ENCODE results near the gene RAPH1.

Gene RAPH1

DNA sequence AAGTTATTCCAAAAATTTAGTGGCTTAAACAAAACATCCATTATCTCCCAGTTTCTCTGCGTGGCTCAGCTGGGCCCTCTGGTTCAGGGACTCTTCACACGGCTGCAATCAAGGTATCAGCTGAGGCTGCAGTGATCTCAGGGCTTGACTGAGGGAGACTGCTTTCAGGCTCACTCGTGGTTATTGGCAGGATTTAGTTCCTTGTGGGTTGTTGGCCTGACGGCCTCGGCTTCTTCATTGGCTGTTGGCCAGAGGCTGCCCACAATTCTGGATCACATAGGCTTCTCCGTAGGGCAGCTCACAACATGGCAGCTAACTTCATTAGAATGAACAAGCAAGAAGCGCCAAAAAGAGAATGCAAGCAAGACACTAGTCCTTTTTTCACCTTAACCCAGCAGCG lies 116.8 kb downstream of the RAPH1 start:
- Histone ChIP-seq H2BK12ac (ENCODE audit: low read length in 2 of 2) (no peak overlapping the region), H3K14ac (ENCODE audit: low read length in 2 of 2) (no peak overlapping the region), H3K9ac (ENCODE audit: low read length) (no peak overlapping the region), H3K36me3 (ENCODE audit: control insufficient read depth in 1 of 2, insufficient read depth in 2 of 2, low read depth in 1 of 2, low read length in 2 of 2) (peaks cover 32 to 53% of the 10 kb centered on the region in 2 experiments), H2AFZ (ENCODE audit: low read depth, low read length) (no peak overlapping the region), H2BK5ac (ENCODE audit: low read depth, low read length, poor library complexity, severe bottlenecking) (no peak overlapping the region), H3K27me3 (ENCODE audit: control insufficient read depth in 1 of 2, insufficient read depth in 1 of 2, low read length in 2 of 2) (no peaks in the 10 kb centered on the region), H2AK5ac (ENCODE audit: low read length, severe bottlenecking) (no peak overlapping the region), H3K9me3 (ENCODE audit: control insufficient read depth, low read length) (peaks cover 6% of the 10 kb centered on the region), H3K27ac (ENCODE audit: low read length, poor library complexity, severe bottlenecking) (no peak overlapping the region), H2BK120ac (ENCODE audit: low read depth, low read length) (no peak overlapping the region), H4K8ac (ENCODE audit: low read length) (no peak overlapping the region), H3K4me1 (ENCODE audit: control insufficient read depth, insufficient read depth, low read depth, low read length) (no peaks in the 10 kb centered on the region), H3K18ac (ENCODE audit: low read depth in 1 of 2, low read length in 2 of 2) (no peak overlapping the region), H3K79me1 (replicated peaks; ENCODE audit: low read length, poor library complexity, severe bottlenecking) (peaks cover 19% of the 10 kb centered on the region), H3K4ac (ENCODE audit: low read depth in 1 of 2, low read length in 2 of 2) (no peak overlapping the region), H3K4me3 (ENCODE audit: insufficient read depth in 1 of 2, low read depth in 1 of 2, low read length in 2 of 2) (no peak overlapping the region), H2BK15ac (ENCODE audit: low read depth, poor library complexity, severe bottlenecking) (no peak overlapping the region), H3K4me2 (ENCODE audit: low read length, poor library complexity, severe bottlenecking) (no peak overlapping the region), H3K23ac (ENCODE audit: low read length in 2 of 2) (no peak overlapping the region), H4K91ac (ENCODE audit: low read length) (no peak overlapping the region)
- WGBS: 97% methylated on average over 8 of the region's 8 CpGs
- no peak for DNase-seq

DNA sequence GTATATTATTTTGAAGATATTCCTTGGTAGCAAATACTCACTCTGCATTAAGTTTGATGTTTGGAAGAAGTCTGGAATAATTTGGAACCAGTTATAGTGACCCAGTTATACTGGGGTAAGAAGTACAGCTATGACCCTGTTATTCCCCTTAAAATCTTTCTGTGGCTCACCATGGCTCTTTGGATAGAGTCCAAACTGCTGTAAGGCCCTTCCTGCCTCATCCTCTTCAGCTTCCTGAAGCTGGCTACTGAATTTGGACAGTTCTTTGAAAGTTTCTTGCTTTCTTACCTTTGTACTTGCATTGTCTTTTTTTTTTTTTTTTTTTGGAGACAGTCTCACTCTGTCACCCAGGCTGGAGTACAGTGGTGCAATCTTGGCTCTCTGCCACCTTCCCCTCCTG lies 121.3 kb downstream of the RAPH1 start:
- Histone ChIP-seq H3K18ac (ENCODE audit: low read depth in 1 of 2, low read length in 2 of 2) (no peak overlapping the region), H3K9ac (ENCODE audit: low read length) (no peak overlapping the region), H3K27me3 (ENCODE audit: control insufficient read depth in 1 of 2, insufficient read depth in 1 of 2, low read length in 2 of 2) (no peaks in the 10 kb centered on the region), H3K27ac (ENCODE audit: low read length, poor library complexity, severe bottlenecking) (no peak overlapping the region), H2BK5ac (ENCODE audit: low read depth, low read length, poor library complexity, severe bottlenecking) (no peak overlapping the region), H3K4me2 (ENCODE audit: low read length, poor library complexity, severe bottlenecking) (no peak overlapping the region), H2BK120ac (ENCODE audit: low read depth, low read length) (no peak overlapping the region), H4K91ac (ENCODE audit: low read length) (no peak overlapping the region), H3K36me3 (ENCODE audit: control insufficient read depth in 1 of 2, insufficient read depth in 2 of 2, low read depth in 1 of 2, low read length in 2 of 2) (peaks cover 14 to 56% of the 10 kb centered on the region in 2 experiments), H2BK12ac (ENCODE audit: low read length in 2 of 2) (no peak overlapping the region), H3K4ac (ENCODE audit: low read depth in 1 of 2, low read length in 2 of 2) (no peak overlapping the region), H2BK15ac (ENCODE audit: low read depth, poor library complexity, severe bottlenecking) (no peak overlapping the region), H3K79me1 (replicated peaks; ENCODE audit: low read length, poor library complexity, severe bottlenecking) (peaks cover 20% of the 10 kb centered on the region), H3K14ac (ENCODE audit: low read length in 2 of 2) (no peak overlapping the region), H4K8ac (ENCODE audit: low read length) (no peak overlapping the region), H3K4me3 (ENCODE audit: insufficient read depth in 1 of 2, low read depth in 1 of 2, low read length in 2 of 2) (no peak overlapping the region), H3K4me1 (ENCODE audit: control insufficient read depth, insufficient read depth, low read depth, low read length) (no peaks in the 10 kb centered on the region), H2AK5ac (ENCODE audit: low read length, severe bottlenecking) (no peak overlapping the region), H3K9me3 (ENCODE audit: control insufficient read depth, low read length) (peaks cover 5% of the 10 kb centered on the region), H3K23ac (ENCODE audit: low read length in 2 of 2) (no peak overlapping the region), H2AFZ (ENCODE audit: low read depth, low read length) (no peak overlapping the region)
- DNase-seq: no peak

DNA sequence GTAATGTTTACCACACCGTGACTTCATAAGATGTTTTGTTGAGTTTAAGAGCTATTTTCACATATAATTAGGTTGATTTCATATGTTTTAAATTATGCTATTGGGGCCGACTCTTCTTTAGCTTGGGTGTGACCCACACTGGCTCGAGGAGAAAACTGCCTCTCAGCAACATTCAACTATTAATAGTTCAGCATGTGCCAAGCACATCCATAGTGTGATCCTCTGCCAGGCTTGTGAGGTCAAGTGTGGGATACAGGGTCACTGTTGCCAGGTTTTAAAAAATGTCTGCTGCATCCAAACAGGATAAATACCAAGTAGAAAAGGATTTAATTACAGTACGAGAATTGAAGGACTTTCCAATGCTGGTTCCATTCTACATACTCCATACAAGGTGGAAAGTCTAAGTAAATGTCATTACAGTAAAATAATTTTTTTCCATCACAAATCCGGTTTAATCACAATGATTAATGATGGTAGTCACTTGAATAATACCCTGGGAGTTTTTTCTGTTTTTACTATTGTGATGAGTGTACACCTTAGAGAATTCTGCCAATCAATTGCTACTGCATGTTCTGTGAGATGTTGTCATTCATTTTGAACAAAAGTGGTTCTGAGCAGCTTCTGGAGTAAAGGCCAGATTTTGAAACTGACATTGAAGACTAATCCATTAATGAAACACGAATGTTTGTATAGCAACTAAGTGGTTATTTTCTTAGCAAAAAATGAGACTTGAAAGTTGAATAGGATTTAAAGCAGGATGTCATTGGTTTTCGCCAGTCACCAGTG lies 122.4 kb downstream of the RAPH1 start:
- H3K14ac ChIP-seq (ENCODE audit: low read length in 2 of 2): no peak overlapping the region
- no peak for DNase-seq
- no peak overlapping the region for H3K4me3 ChIP-seq (ENCODE audit: insufficient read depth in 1 of 2, low read depth in 1 of 2, low read length in 2 of 2)
- H3K4ac ChIP-seq (ENCODE audit: low read depth in 1 of 2, low read length in 2 of 2): no peak overlapping the region
- H3K27ac ChIP-seq (ENCODE audit: low read length, poor library complexity, severe bottlenecking): no peak overlapping the region
- no peak overlapping the region for H2BK12ac ChIP-seq (ENCODE audit: low read length in 2 of 2)
- H2AFZ ChIP-seq (ENCODE audit: low read depth, low read length): no peak overlapping the region
- peaks cover 16% of the 10 kb centered on the region for H3K79me1 ChIP-seq (replicated peaks; ENCODE audit: low read length, poor library complexity, severe bottlenecking)
- no peak overlapping the region for H3K23ac ChIP-seq (ENCODE audit: low read length in 2 of 2)
- H3K4me1 ChIP-seq (ENCODE audit: control insufficient read depth, insufficient read depth, low read depth, low read length): no peaks in the 10 kb centered on the region
- no peak overlapping the region for H4K8ac ChIP-seq (ENCODE audit: low read length)
- no peaks in the 10 kb centered on the region for H3K27me3 ChIP-seq (ENCODE audit: control insufficient read depth in 1 of 2, insufficient read depth in 1 of 2, low read length in 2 of 2)
- no peaks in the 10 kb centered on the region for H3K9me3 ChIP-seq (ENCODE audit: control insufficient read depth, low read length)
- H2BK15ac ChIP-seq (ENCODE audit: low read depth, poor library complexity, severe bottlenecking): no peak overlapping the region
- H3K18ac ChIP-seq (ENCODE audit: low read depth in 1 of 2, low read length in 2 of 2): no peak overlapping the region
- H3K36me3 ChIP-seq (ENCODE audit: control insufficient read depth in 1 of 2, insufficient read depth in 2 of 2, low read depth in 1 of 2, low read length in 2 of 2): peaks cover 9 to 48% of the 10 kb centered on the region in 2 experiments
- H2BK5ac ChIP-seq (ENCODE audit: low read depth, low read length, poor library complexity, severe bottlenecking): no peak overlapping the region
- H2BK120ac ChIP-seq (ENCODE audit: low read depth, low read length): no peak overlapping the region
- no peak overlapping the region for H3K4me2 ChIP-seq (ENCODE audit: low read length, poor library complexity, severe bottlenecking)
- peak overlapping the region; percentile 20 for H3K9ac ChIP-seq (ENCODE audit: low read length)
- H4K91ac ChIP-seq (ENCODE audit: low read length): no peak overlapping the region
- WGBS: 100% methylated on average over 6 of the region's 7 CpGs
- H2AK5ac ChIP-seq (ENCODE audit: low read length, severe bottlenecking): no peak overlapping the region

DNA sequence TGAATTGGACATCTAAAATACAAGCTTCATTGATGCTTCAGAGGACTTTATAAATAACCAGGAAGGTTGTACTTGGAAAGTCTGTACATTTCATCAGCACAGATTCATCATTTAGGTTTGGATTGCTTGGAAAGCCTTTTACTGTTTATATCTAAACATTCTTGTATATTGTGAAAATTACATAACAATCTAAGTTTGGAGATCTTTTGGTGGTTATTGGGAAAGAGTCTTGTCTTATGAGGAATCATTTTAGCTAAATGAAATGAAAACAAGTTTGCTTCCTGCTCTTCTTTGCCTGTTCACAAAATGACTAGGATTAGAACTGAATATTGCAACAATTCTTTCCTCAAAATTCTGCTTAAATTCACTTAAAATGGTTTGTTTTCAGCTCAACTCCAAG lies 127.6 kb downstream of the RAPH1 start:
- no peak overlapping the region for H2BK15ac ChIP-seq (ENCODE audit: low read depth, poor library complexity, severe bottlenecking)
- no peaks in the 10 kb centered on the region for H3K9me3 ChIP-seq (ENCODE audit: control insufficient read depth, low read length)
- no peak overlapping the region for H2BK12ac ChIP-seq (ENCODE audit: low read length in 2 of 2)
- no peak overlapping the region for H3K14ac ChIP-seq (ENCODE audit: low read length in 2 of 2)
- H2AFZ ChIP-seq (ENCODE audit: low read depth, low read length): no peak overlapping the region
- no peak for DNase-seq
- H3K4me3 ChIP-seq (ENCODE audit: insufficient read depth in 1 of 2, low read depth in 1 of 2, low read length in 2 of 2): no peak overlapping the region
- H2AK5ac ChIP-seq (ENCODE audit: low read length, severe bottlenecking): no peak overlapping the region
- H3K4ac ChIP-seq (ENCODE audit: low read depth in 1 of 2, low read length in 2 of 2): no peak overlapping the region
- no peak overlapping the region for H4K8ac ChIP-seq (ENCODE audit: low read length)
- no peak overlapping the region for H3K4me2 ChIP-seq (ENCODE audit: low read length, poor library complexity, severe bottlenecking)
- no peaks in the 10 kb centered on the region for H3K27me3 ChIP-seq (ENCODE audit: control insufficient read depth in 1 of 2, insufficient read depth in 1 of 2, low read length in 2 of 2)
- no peak overlapping the region for H3K9ac ChIP-seq (ENCODE audit: low read length)
- no peak overlapping the region for H3K27ac ChIP-seq (ENCODE audit: low read length, poor library complexity, severe bottlenecking)
- no peak overlapping the region for H3K18ac ChIP-seq (ENCODE audit: low read depth in 1 of 2, low read length in 2 of 2)
- H2BK5ac ChIP-seq (ENCODE audit: low read depth, low read length, poor library complexity, severe bottlenecking): no peak overlapping the region
- peaks cover 3 to 48% of the 10 kb centered on the region in 2 experiments for H3K36me3 ChIP-seq (ENCODE audit: control insufficient read depth in 1 of 2, insufficient read depth in 2 of 2, low read depth in 1 of 2, low read length in 2 of 2)
- H3K4me1 ChIP-seq (ENCODE audit: control insufficient read depth, insufficient read depth, low read depth, low read length): peaks cover under 1% of the 10 kb centered on the region
- no peak overlapping the region for H4K91ac ChIP-seq (ENCODE audit: low read length)
- H3K79me1 ChIP-seq (replicated peaks; ENCODE audit: low read length, poor library complexity, severe bottlenecking): peaks cover 13% of the 10 kb centered on the region
- no peak overlapping the region for H3K23ac ChIP-seq (ENCODE audit: low read length in 2 of 2)
- H2BK120ac ChIP-seq (ENCODE audit: low read depth, low read length): no peak overlapping the region
